IMR-90 (cell line): ENCODE data around the gene TAF10. TPM values are rescaled to one million over a fixed set of nuclear protein-coding genes. Genes with fewer than 3 reads are reported as not detected.

ENCODE experiments used
- ATAC-seq: fragments of 200-7000 bp; cut with Tn5 transposase; 2 replicates; pipeline ENCODE4 v1.9.1; 2020; ENCODE audit warnings: low read depth, mild to moderate bottlenecking, moderate library complexity
- BruUV-seq: library from RNA; stranded (reverse); fragments of 400-500 nt; replicated peaks from 2 replicates; lab custom pipeline; 2021; lab: Mats Ljungman, UMichigan
- CTCF ChIA-PET: fragments of 300-600 bp; formaldehyde crosslinking; extraction: SDS; loops from one replicate; lab custom pipeline; 2021; ENCODE audit warnings: antibody characterized with exemption; lab: Yijun Ruan, JAX
- POLR2A ChIA-PET: fragments of 300-600 bp; sonication (Branson Sonifier 250); formaldehyde crosslinking; loops from one replicate; lab custom pipeline; 2022; ENCODE audit warnings: antibody characterized with exemption; ENCODE audit not compliant: unreplicated experiment; lab: Charles Lee
- DNase-seq: peaks from one replicate; pipeline ENCODE4 v3.0.0; 2013
- H2AFZ ChIP-seq: replicated peaks from 2 replicates; pipeline ENCODE3; 2013; ENCODE audit warnings: low read length, mild to moderate bottlenecking; ENCODE audit not compliant: poor library complexity
- H2AK5ac ChIP-seq: 2 replicates; pipeline ENCODE4 v1.6.1; 2013; ENCODE audit warnings: low read depth, low read length, inconsistent platforms
- H2AK9ac ChIP-seq: replicated peaks from 2 replicates; pipeline ENCODE3; 2013; ENCODE audit warnings: mild to moderate bottlenecking, low read depth, low read length, moderate library complexity; ENCODE audit not compliant: poor library complexity
- H2BK120ac ChIP-seq: 2 replicates; pipeline ENCODE4 v1.6.1; 2013; ENCODE audit warnings: low read depth, low read length, inconsistent platforms
- H2BK15ac ChIP-seq: 3 replicates; pipeline ENCODE4 v1.6.1; 2013; ENCODE audit warnings: low read depth, low read length, inconsistent platforms
- H2BK20ac ChIP-seq: 2 replicates; pipeline ENCODE4 v1.6.1; 2013; ENCODE audit warnings: low read depth, mild to moderate bottlenecking, inconsistent platforms, low read length, moderate library complexity
- H2BK5ac ChIP-seq: 2 replicates; pipeline ENCODE4 v1.6.1; 2013; ENCODE audit warnings: mild to moderate bottlenecking, low read depth, low read length, inconsistent platforms; ENCODE audit not compliant: poor library complexity, severe bottlenecking
- H3K14ac ChIP-seq: replicated peaks from 2 replicates; pipeline ENCODE4 v1.6.1; 2013; ENCODE audit warnings: low read depth, low read length, inconsistent platforms
- H3K18ac ChIP-seq: 2 replicates; pipeline ENCODE4 v1.6.1; 2013; ENCODE audit warnings: low read depth, low read length, control low read depth
- H3K23ac ChIP-seq: 2 replicates; pipeline ENCODE4 v1.6.1; 2013; ENCODE audit warnings: low read depth, low read length, inconsistent platforms
- H3K27ac ChIP-seq: 2 replicates; pipeline ENCODE4 v1.5.1; 2013; ENCODE audit warnings: mild to moderate bottlenecking, control low read depth, low read length; ENCODE audit not compliant: insufficient read depth
- H3K27me3 ChIP-seq: 2 replicates; pipeline ENCODE4 v1.6.1; 2013; ENCODE audit warnings: low read length; ENCODE audit not compliant: control insufficient read depth, insufficient read depth
- H3K36me3 ChIP-seq: 2 replicates; pipeline ENCODE4 v1.6.1; 2013; ENCODE audit warnings: low read length, mixed read lengths; ENCODE audit not compliant: control insufficient read depth, insufficient read depth
- H3K4ac ChIP-seq: 2 replicates; pipeline ENCODE4 v1.6.1; 2013; ENCODE audit warnings: low read depth, low read length, inconsistent platforms
- H3K4me1 ChIP-seq: 2 replicates; pipeline ENCODE4 v1.6.1; 2013; ENCODE audit warnings: low read length, mixed read lengths; ENCODE audit not compliant: control insufficient read depth, insufficient read depth
- H3K4me2 ChIP-seq: 2 replicates; pipeline ENCODE4 v1.6.1; 2013; ENCODE audit warnings: low read depth, mild to moderate bottlenecking, control low read depth, low read length, moderate library complexity
- H3K4me3 ChIP-seq: 2 replicates; pipeline ENCODE4 v1.5.1; 2013; ENCODE audit warnings: low read depth, mild to moderate bottlenecking, control low read depth, low read length, moderate library complexity; ENCODE audit not compliant: insufficient read depth
- H3K56ac ChIP-seq: 2 replicates; pipeline ENCODE4 v1.6.1; 2013; ENCODE audit warnings: low read length, inconsistent platforms; ENCODE audit not compliant: insufficient read depth; ENCODE audit errors: extremely low read depth
- H3K79me1 ChIP-seq, 2 experiments: 2 replicates each; pipeline ENCODE4 v1.6.1; 2013; ENCODE audit warnings: low read length in 2 of 2, inconsistent platforms in 1 of 2, low read depth in 1 of 2
- H3K9ac ChIP-seq: 2 replicates; pipeline ENCODE4 v1.6.1; 2013; ENCODE audit warnings: low read depth, low read length, control low read depth
- H3K9me1 ChIP-seq: 2 replicates; pipeline ENCODE4 v1.6.1; 2013; ENCODE audit warnings: low read length, inconsistent platforms; ENCODE audit not compliant: insufficient read depth
- H3K9me3 ChIP-seq: 2 replicates; pipeline ENCODE4 v1.6.1; 2013; ENCODE audit warnings: low read length; ENCODE audit not compliant: control insufficient read depth, insufficient read depth
- H4K20me1 ChIP-seq: 2 replicates; pipeline ENCODE4 v1.6.1; 2013; ENCODE audit warnings: low read length, inconsistent platforms; ENCODE audit not compliant: insufficient read depth
- H4K5ac ChIP-seq: 2 replicates; pipeline ENCODE4 v1.6.1; 2013; ENCODE audit warnings: mild to moderate bottlenecking, low read depth, low read length, control low read depth
- H4K8ac ChIP-seq, 2 experiments: 2 replicates each; pipeline ENCODE4 v1.6.1; 2013; ENCODE audit warnings: low read depth in 2 of 2, low read length in 2 of 2, control low read depth in 1 of 2, inconsistent platforms in 1 of 2
- H4K91ac ChIP-seq: 2 replicates; pipeline ENCODE4 v1.6.1; 2013; ENCODE audit warnings: low read depth, low read length, inconsistent platforms; ENCODE audit not compliant: insufficient read depth
- BHLHE40 ChIP-seq: fragments of 150-350 bp; IDR thresholded peaks from 2 replicates; pipeline ENCODE4 v1.6.1; 2016; ENCODE audit warnings: mild to moderate bottlenecking, low read depth, low read length
- CEBPB ChIP-seq: IDR thresholded peaks from 2 replicates; pipeline ENCODE4 v1.6.1; 2012; ENCODE audit warnings: low read depth, low read length, improper control_type of control experiment
- CTCF ChIP-seq: conservative IDR thresholded peaks from 2 replicates; pipeline ENCODE4 v1.5.1; 2012; ENCODE audit warnings: mild to moderate bottlenecking, low read depth, low read length, improper control_type of control experiment
- ELK1 ChIP-seq: fragments of 150-350 bp; IDR thresholded peaks from 2 replicates; pipeline ENCODE4 v1.6.1; 2016; ENCODE audit warnings: low read depth, mild to moderate bottlenecking, low read length, moderate library complexity, borderline replicate concordance
- FOS ChIP-seq: fragments of 150-350 bp; IDR thresholded peaks from 2 replicates; pipeline ENCODE4 v1.6.1; 2016; ENCODE audit warnings: low read depth, low read length
- MAFK ChIP-seq: IDR thresholded peaks from 2 replicates; pipeline ENCODE4 v1.6.1; 2012; ENCODE audit warnings: low read depth, low read length, improper control_type of control experiment
- MXI1 ChIP-seq: IDR thresholded peaks from 2 replicates; pipeline ENCODE4 v1.6.1; 2012; ENCODE audit warnings: low read depth, mild to moderate bottlenecking, low read length, moderate library complexity, borderline replicate concordance
- NFE2L2 ChIP-seq: fragments of 150-350 bp; IDR thresholded peaks from 2 replicates; pipeline ENCODE4 v1.6.1; 2016; ENCODE audit warnings: low read depth, mild to moderate bottlenecking, low read length
- POLR2A ChIP-seq: IDR thresholded peaks from 2 replicates; pipeline ENCODE4 v1.6.1; 2012; ENCODE audit warnings: mild to moderate bottlenecking, low read depth, low read length
- RAD21 ChIP-seq: IDR thresholded peaks from 2 replicates; pipeline ENCODE4 v1.6.1; 2012; ENCODE audit warnings: low read length, improper control_type of control experiment
- RCOR1 ChIP-seq: IDR thresholded peaks from 2 replicates; pipeline ENCODE4 v1.6.1; 2012; ENCODE audit warnings: mild to moderate bottlenecking, low read length, improper control_type of control experiment; ENCODE audit not compliant: insufficient replicate concordance
- RFX5 ChIP-seq: IDR thresholded peaks from 2 replicates; pipeline ENCODE4 v1.8.0; 2012; ENCODE audit warnings: low read depth, mild to moderate bottlenecking, low read length, moderate library complexity
- SMC3 ChIP-seq: fragments of 150-350 bp; IDR thresholded peaks from 2 replicates; pipeline ENCODE4 v1.6.1; 2016; ENCODE audit warnings: low read depth, mild to moderate bottlenecking, antibody characterized with exemption, low read length, moderate library complexity
- USF2 ChIP-seq: fragments of 150-350 bp; IDR thresholded peaks from 2 replicates; pipeline ENCODE4 v1.6.1; 2017; ENCODE audit warnings: mild to moderate bottlenecking, antibody characterized with exemption, low read length, low read depth
- WGBS, 2 experiments: methylation state at CpG; one replicate each; pipeline versions ENCODE4 v1.1.5 to v1.1.7; 2013; ENCODE audit warnings: missing lambda C conversion rate in 2 of 2; ENCODE audit not compliant: insufficient read length in 1 of 2; ENCODE audit errors: extremely low coverage in 2 of 2; 5-methylcytosine and 5-hydroxymethylcytosine counted together
- dilution Hi-C: fragments of 300-500 bp; cut with HindIII; formaldehyde crosslinking; loops from one replicate; pipeline ENCODE4 v1.14.3; 2018; ENCODE audit warnings: low sequenced_read_pairs; ENCODE audit not compliant: unreplicated experiment
- in situ Hi-C: fragments of 300-500 bp; cut with MboI; formaldehyde crosslinking; loops from 3 replicates; pipeline ENCODE4 v1.14.3; 2019; ENCODE audit warnings: low sequenced_read_pairs, inconsistent platforms, mixed read lengths
- intact Hi-C: fragments of 100-400 bp; cut with micrococcal nuclease; formaldehyde crosslinking; loops from 2 replicates; pipeline ENCODE4 v1.10.0; 2022
- polyA plus RNA-seq, 3 experiments: library from polyadenylated mRNA; depleted of rRNA; stranded (reverse); fragments of >200 nt; gene quantifications; 2 replicates each; pipeline ENCODE4 v1.2.3, GENCODE V29; 2012; ENCODE audit warnings: low replicate concordance in 1 of 3
- total RNA-seq: library from RNA; depleted of rRNA; stranded (reverse); fragments of >200 nt; gene quantifications from 2 replicates; pipeline ENCODE4 v1.2.3, GENCODE V29; 2012

TAF10 gene
- total and polyA plus RNA-seq, 2 of the 4 experiments (the other 2 are of a cell fraction), result 18.6 to 132 TPM

- intact Hi-C loops (no loop called here), dilution Hi-C loops (no loop called here), in situ Hi-C loops (no loop called here)
- Histone ChIP-seq H3K4me2 (no peak overlapping the region), H3K79me1 (no peaks in the 10 kb centered on the region), H3K9me1 (no peaks in the 10 kb centered on the region; the same call in 1 of the 2 replicates), H4K5ac (no peak overlapping the region), H3K36me3 (peaks cover 43% of the 10 kb centered on the region), H2AFZ (no peak overlapping the region), H4K8ac (no peak overlapping the region), H2BK20ac (no peak overlapping the region), H4K20me1 (peaks cover 4% of the 10 kb centered on the region; the same call in 1 of the 2 replicates), H2AK5ac (peak overlapping the region; percentile 10; the same call in 1 of the 2 replicates), H3K4me3 (no peak overlapping the region), H3K18ac (no peak overlapping the region), H2BK5ac (no peak overlapping the region), H3K27me3 (no peaks in the 10 kb centered on the region), H3K4me1 (peaks cover 10% of the 10 kb centered on the region), H3K9me3 (no peaks in the 10 kb centered on the region), H2AK9ac (no peak overlapping the region), H2BK120ac (no peak overlapping the region), H3K27ac (no peak overlapping the region), H3K14ac (no peak overlapping the region), H3K23ac (no peak overlapping the region), H4K91ac (no peak overlapping the region), H3K9ac (no peak overlapping the region), H3K4ac (no peak overlapping the region), H3K56ac (no peak overlapping the region), H2BK15ac (no peak overlapping the region)
- CTCF ChIA-PET, result no interaction called here
- WGBS, 2 experiments, result 93% methylated on average over 3 of the region's 3 CpGs; no CpG with 5 or more reads in 1 of the 2 experiments
- DNase-seq, result no peak
- POLR2A ChIA-PET, result no interaction called here
- no TSS peak for BruUV-seq
- TF ChIP-seq MAFK (no peak), POLR2A (no peak), FOS (no peak), MXI1 (no peak), SMC3 (no peak), USF2 (no peak), RFX5 (no peak), CTCF (no peak), NFE2L2 (no peak), RAD21 (no peak), BHLHE40 (no peak), ELK1 (no peak), CEBPB (no peak), RCOR1 (no peak)
- no peak for ATAC-seq
Measured at GRCh38 chr11:6636480-6636879, 24.5 kb upstream of the TAF10 start.
